Measurements from ENCODE around the gene CRYGB.
"Not testable (repeated sequence)": the region's sequence is repeated elsewhere in the genome, so short reads cannot be mapped to it uniquely, and the experiment has no call there.

CRYGB gene

GRCh38 chr2:208118918-208119317 lies 27.0 kb downstream of the CRYGB start:
- no peak for DNase-seq (ENCODE audit: low read depth in 2 of 3, low spot score in 1 of 3)

GRCh38 chr2:208117390-208117789 lies 28.6 kb downstream of the CRYGB start:
- not testable (repeated sequence) for DNase-seq (ENCODE audit: low read depth in 2 of 3, low spot score in 1 of 3)

GRCh38 chr2:208112969-208113368 lies 33.0 kb downstream of the CRYGB start:
- no peak for DNase-seq (ENCODE audit: low read depth in 2 of 3, low spot score in 1 of 3)

- DNase-seq (ENCODE audit: low read depth in 2 of 3, low spot score in 1 of 3): not testable (repeated sequence)
Measured at GRCh38 chr2:208112273-208112745, 33.6 kb downstream of the CRYGB start.

GRCh38 chr2:208103616-208104015 lies 42.3 kb downstream of the CRYGB start:
- no peak for DNase-seq (ENCODE audit: low read depth in 2 of 3, low spot score in 1 of 3)

DNA sequence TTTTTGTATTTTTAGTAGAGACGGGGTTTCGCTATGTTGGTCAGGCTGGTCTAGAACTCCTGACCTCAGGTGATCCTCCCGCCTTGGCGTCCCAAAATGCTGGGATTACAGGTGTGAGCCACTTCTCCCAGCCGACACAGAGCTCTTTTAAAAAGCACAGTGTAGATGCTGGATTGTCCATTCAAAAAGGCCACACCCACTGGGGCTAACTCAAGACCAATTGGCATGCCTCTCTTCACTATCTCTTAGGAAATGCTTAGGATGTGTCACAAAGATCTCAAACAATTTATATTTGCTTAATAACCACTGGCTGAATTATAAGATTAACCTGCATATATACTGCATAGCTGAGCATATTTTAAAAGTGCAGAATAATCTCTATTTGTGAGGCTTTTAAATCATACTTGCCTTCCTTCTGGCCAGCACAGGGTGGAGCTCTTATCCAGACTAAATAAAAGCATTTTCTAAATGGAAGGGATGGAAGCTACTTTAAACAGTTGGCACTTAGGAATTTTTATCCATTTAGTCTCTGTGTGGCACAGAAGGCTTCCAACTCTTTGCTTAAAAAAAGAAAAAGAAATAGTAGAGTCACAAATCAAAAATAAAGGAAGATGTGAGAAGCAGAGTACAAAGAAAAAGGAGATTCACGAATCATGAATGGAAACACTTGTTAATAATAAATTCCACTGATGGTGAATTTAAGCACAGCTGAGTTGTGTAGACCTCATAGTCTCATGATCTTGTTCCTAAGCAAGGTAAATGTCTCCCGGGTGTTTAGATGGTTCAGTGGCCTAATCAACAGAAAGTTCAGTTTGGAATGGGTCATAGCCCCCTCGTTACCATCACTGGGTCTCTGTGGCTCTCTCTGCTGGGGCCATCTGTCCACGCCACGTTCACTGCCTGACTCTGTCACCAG lies 44.0 kb downstream of the CRYGB start:
- DNase-seq (ENCODE audit: low read depth in 2 of 3, low spot score in 1 of 3): no peak

DNA sequence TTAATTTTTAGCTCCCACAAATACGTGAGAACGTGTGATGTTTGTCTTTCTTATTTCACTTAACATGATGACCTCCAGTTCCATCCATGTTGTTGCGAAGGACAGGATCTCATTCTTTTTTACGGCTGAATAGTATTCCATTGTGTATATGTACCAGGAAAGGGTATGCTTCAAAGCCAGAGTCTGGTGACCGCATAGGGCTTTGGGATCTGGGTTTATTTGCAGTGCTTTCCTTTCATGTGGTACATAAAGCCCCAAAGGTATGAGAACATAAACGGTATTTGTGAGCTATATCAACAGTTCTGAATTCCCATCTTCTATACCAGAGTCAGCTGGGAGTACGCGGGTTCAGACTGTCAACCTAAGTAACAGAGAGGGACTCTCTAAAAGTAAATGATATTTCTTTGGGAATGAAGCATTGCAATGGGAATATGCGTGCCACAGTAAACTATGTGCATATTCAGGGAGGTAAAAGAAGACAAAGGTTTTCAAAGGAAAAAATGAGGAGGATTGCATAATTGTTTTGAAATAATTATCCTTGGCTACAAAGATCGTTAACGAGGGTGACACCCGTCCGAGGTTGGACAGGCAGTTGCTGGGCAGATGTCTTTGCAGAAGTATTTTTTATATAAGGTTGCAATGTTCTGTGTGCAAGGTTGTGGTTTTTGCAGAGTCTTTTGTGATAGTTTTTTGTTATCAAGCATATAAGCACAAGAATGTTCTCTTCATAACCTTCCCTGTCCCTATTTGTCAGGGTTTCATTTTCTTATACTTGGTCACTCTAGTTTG lies 46.1 kb downstream of the CRYGB start:
- DNase-seq (ENCODE audit: low read depth in 2 of 3, low spot score in 1 of 3): no peak

DNA sequence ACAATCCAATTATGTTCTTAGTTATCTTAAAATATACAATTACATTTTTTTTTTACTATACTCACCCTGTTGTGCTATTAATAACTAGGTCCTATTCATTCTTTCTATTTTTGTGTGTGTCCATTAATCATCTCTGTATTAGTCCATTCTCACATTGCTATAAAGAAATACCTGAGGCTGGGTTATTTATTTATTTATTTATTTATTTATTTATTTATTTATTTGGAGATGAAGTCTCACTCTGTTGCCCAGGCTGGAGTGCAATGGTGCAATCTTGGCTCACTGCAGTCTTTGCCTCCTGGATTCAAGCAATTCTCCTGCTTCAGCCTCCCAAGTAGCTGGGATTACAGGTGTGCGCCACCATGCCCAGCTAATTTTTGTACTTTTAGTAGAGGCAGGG lies 47.3 kb downstream of the CRYGB start:
- not testable (repeated sequence) for DNase-seq (ENCODE audit: low read depth in 2 of 3, low spot score in 1 of 3)

- no peak for DNase-seq (ENCODE audit: low read depth in 2 of 3, low spot score in 1 of 3)
Measured at GRCh38 chr2:208098267-208098666, 47.7 kb downstream of the CRYGB start.

DNA sequence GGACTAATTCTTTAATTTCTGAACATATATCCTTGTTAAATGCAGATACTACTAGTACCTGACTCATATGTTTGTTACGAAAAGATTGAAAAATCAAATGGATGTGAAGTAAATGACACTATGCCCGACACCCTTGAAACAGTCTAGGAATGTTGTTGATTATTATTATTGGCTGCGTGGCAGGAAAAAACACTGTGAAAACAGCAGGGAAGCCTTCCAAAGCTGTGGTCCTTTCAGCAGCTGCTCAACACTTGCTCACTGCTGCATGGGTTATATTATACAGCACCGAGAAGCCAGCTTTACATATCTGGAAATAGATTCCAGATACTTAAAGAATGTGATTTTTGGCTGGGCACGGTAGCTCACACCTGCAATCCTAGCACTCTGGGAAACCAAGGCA lies 48.2 kb downstream of the CRYGB start:
- DNase-seq (ENCODE audit: low read depth in 2 of 3, low spot score in 1 of 3): no peak

DNA sequence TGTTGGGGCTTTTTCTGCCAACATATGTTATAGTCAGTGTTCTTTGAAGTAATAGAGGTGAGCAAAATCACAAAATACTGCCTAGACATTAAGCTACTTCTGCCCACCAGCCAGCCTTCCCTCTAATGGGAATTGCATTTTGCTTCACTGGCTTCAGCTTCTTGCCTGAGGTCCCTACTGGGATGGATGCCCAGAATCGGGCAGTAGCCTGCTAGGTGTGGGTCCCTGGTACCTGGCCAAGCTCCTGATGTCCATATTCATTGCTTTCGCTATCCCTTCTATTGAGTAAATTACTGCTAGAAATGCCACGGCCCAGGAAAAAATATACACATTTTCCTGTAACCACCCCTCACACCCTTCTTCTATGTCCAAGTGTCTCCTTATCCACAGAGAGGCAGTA lies 48.6 kb downstream of the CRYGB start:
- DNase-seq (ENCODE audit: low read depth in 2 of 3, low spot score in 1 of 3): no peak

DNA sequence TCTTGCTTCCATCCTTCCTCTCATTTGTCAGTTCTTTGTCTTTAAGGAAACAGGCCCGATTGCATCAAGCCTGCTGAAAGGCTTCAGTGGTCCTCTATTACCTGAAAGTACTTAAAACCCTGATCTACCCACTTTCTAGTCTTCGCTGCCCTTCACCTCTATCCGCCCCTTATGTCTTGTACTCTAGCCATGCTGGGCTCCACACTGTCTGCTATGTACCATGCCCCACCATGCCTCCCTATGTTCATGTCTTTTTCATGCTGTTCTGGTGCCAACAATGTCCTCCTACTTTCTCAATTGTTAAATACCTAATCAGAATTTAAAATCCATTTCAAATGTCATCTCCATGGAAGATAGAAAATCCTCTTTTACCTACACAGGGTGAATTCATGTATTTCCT lies 49.9 kb downstream of the CRYGB start:
- no peak for DNase-seq (ENCODE audit: low read depth in 2 of 3, low spot score in 1 of 3)

DNA sequence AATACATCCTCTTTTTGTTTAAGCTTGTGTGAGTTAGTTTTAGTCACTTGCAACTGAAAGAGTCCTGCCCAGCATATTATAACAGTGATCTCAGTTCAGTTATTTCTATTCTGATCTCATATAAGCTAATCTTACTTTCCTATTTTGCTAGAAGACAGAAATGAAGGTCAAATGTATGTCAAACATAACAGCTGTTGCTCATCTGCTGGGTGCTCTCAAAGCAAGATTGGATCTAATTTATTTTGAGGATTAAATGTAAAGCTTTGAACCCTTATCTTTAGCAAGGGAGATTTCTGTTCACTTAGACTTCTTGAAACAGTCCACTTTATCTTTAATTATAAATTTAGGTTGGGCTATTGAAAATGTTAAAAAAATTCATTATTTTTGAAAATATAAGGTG lies 52.8 kb downstream of the CRYGB start:
- no peak for DNase-seq (ENCODE audit: low read depth in 2 of 3, low spot score in 1 of 3)

Data from stimulated activated CD4-positive, alpha-beta T cell treated with anti-CD3 and anti-CD28 coated beads, Interleukin-12 subunit alpha, Interleukin-12 subunit beta, amount 100 ng/mL, for 48 hours (primary cell).